HG03521 (cell line): ENCODE data around the gene C1GALT1.
A peak's percentile ranks its signal among the peaks of the same experiment; 100 is the strongest.
"Not testable (repeated sequence)": the region's sequence is repeated elsewhere in the genome, so short reads cannot be mapped to it uniquely, and the experiment has no call there.

Experiments used
- ATAC-seq: cut with Tn5 transposase; IDR thresholded peaks from one replicate; pipeline ENCODE4 v1.9.1; 2021; ENCODE audit warnings: mild to moderate bottlenecking, moderate library complexity; ENCODE audit not compliant: unreplicated experiment

C1GALT1 gene

GRCh38 chr7:7182156-7183060 is at the start of gene C1GALT1:
Gene C1GALT1 (plus strand): TSS chr7:7182544. CDS start chr7:7234320, 51,776 bp downstream.
- peak; percentile 87 for ATAC-seq

DNA sequence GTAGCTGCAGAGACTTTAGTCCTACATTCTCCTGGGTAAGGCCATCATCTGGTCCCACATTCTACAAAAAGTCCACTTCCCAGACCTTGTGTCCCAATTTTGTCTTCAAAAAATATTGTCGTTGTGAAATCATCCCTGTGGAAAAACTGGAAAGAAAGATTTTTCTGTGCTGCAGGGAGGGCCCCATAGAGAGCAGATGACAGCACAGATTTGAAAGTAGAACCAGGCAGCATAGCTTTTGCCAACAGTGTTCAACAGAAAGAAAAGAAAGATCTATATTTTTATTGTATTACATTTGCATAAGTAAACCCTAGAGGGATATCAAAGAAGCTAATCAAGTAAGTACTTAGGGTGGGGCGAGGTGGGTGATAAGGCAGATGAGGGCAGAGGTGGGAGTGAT is 48.3 kb upstream of the C1GALT1 start:
- no peak for ATAC-seq

DNA sequence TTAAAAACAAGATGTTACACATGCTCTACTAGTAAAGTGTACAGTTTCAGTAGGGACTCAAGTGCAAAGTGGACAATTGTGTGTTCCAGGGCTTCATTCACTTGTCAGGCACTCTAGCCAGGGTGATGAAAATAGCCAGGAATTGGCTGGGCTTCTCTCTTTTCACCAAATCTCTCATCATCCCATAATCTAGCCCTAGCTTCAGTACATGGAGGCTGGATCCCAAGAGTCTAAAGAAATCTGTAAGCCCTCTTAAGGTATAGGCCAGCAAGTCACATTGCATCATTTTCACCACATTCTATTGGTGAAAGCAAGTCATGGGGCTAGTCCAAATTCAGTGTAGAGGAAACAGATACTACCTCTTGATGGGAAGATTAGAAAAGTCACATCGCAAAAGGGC is 47.3 kb upstream of the C1GALT1 start:
- no peak for ATAC-seq

DNA sequence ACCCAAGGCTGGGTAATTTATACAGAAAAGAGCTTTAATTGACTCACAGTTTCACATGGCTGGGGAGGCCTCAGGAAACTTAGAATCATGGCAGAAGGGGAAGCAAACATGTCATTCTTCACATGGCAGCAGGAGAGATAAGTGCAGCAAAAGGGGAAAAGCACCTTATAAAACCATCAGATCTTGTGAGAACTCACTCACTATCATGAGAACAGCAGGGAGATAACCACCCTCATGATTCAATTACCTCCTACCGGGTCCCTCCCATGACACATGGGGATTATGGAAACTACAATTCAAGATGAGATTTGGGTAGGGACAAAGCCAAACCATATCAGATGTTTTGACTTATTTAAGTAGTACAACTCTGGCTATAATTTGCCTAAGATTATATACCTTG is 46.4 kb upstream of the C1GALT1 start:
- not testable (repeated sequence) for ATAC-seq

GRCh38 chr7:7136466-7137381 is 45.6 kb upstream of the C1GALT1 start:
- no peak for ATAC-seq

DNA sequence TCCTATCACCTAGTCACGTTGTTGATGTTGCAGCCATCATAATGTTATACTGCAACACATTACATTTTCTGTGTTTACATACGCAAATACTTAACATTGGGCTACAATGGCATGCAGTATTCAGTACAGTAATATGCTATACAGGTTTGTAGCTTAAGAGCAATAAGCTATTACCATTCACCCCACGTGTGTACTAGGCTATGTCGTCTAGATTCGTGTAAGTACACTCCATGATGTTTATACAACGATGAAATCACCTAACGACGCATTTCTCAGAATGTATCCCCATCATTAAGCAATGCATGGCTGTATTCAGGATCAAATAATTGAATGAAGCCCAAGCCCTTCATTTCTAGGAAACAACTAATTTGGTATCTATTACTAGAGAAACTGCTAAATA is 43.4 kb upstream of the C1GALT1 start:
- no peak for ATAC-seq

GRCh38 chr7:7143404-7143803 is 38.9 kb upstream of the C1GALT1 start:
- not testable (repeated sequence) for ATAC-seq

- not testable (repeated sequence) for ATAC-seq
Measured at GRCh38 chr7:7145151-7145550, 37.2 kb upstream of the C1GALT1 start.

DNA sequence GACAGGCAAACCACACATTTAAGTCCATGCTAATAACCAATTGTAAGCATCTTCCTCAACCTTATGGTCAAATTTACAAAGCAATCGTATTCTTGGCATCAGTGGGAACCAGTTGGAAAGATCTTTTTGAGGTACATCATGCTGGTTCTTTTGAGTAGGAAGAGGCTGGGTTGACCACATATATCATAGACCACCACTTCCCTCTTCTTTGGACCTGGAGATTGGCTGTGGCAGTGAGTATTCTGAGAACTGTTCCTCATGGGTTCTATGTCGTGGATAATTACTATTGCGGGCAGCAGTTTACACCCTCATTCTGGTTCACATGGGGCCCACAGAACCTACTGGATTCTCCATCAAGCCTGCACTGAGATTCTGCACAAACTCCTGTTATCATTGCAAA is 35.5 kb upstream of the C1GALT1 start:
- no peak for ATAC-seq

GRCh38 chr7:7148798-7149481 is 33.4 kb upstream of the C1GALT1 start:
- no peak for ATAC-seq

- ATAC-seq: no peak
Measured at GRCh38 chr7:7151285-7151684, 31.1 kb upstream of the C1GALT1 start.

DNA sequence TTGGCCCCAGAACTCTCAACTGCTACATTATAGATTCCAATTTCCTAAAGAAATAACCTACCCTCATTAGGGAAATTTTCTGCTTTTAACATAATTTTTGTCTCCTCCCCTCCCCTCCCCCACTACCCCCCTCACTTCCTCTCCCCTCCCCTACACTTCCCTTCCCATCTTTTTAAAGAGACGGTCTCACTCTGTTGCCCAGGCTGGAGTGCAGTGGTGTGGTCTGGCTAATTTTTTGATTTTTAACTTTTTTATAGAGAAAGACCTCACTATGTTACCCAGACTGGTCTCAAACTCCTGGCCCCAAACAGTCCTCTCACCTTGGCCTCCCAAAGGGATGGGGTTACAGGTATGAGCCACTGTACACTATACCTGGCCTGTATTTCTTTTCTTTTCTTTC is 30.5 kb upstream of the C1GALT1 start:
- no peak for ATAC-seq

GRCh38 chr7:7152315-7152714 is 30.0 kb upstream of the C1GALT1 start:
- no peak for ATAC-seq

GRCh38 chr7:7154355-7154754 is 28.0 kb upstream of the C1GALT1 start:
- not testable (repeated sequence) for ATAC-seq

GRCh38 chr7:7156663-7157062 is 25.7 kb upstream of the C1GALT1 start:
- ATAC-seq: no peak

DNA sequence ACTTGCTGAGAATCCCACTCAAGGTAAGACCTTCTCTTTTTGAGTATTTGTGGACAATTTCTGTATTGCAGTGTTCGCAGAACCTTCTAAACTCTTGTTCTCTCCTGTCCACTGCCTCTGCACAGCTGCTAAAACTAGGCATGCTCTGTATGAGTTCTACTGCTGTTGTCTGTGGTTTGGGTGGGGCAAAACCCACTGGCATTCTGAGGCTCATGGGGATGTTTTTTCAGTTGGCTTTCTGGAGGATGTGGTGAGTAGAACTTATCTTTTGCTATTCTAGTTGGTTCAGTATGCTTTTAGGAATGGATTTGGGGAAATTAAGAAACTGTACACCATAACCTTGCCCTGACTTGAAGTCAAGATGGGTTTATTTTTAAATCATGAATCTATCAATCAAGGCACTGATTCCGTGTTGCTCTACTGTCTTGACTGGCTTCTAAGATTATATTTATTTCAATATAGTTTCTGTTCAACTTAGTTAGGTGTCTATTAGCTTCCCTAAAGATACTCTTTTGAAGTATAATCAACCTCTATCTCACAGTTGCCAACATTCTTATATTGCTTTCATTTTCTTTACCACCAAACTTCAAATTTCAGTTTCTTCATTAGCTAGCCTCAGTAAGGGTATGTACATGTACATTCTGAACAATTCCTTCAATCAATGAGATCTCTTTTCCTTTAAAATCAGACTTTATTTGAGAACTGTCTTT is 25.0 kb upstream of the C1GALT1 start:
- peak; percentile 84 for ATAC-seq

- no peak for ATAC-seq
Measured at GRCh38 chr7:7157887-7158271, 24.5 kb upstream of the C1GALT1 start.

- no peak for ATAC-seq
Measured at GRCh38 chr7:7159063-7159658, 23.2 kb upstream of the C1GALT1 start.

DNA sequence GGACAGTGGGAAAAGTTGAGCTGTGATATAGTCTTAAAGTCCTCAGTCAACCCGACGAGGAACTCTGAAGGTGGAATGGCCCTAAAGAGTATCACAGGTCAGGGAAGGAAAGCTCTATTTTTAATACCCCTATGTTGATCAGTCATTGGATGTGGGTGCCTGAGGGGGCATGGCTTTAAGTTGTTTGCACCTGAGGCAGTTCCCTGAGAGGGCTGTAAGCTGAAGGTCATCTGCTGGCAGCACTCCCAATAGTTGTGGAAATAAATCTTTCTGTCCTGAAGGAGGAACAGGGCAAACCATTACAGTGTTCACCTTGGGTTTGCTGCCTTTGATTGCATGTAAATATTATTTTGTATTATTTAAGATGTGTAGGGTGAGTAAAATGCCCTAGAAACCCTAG is 17.8 kb upstream of the C1GALT1 start:
- ATAC-seq: no peak

GRCh38 chr7:7165372-7165771 is 17.0 kb upstream of the C1GALT1 start:
- no peak for ATAC-seq
